Fibroblast of pulmonary artery (primary cell): ENCODE measurements around the gene LAIR2.

Experiments
- DNase-seq: peaks from one replicate; pipeline ENCODE4 v3.0.0-alpha.2; 2010; ENCODE audit warnings: low read depth
- H3K4me3 ChIP-seq: replicated peaks from 2 replicates; pipeline ENCODE4 v1.5.1; 2011; ENCODE audit warnings: low read depth, mild to moderate bottlenecking, control low read depth, low read length, moderate library complexity
- CTCF ChIP-seq: IDR thresholded peaks from 2 replicates; pipeline ENCODE4 v1.5.1; 2011; ENCODE audit warnings: mild to moderate bottlenecking, control low read depth, low read length, inconsistent platforms; ENCODE audit errors: missing control alignments

LAIR2 gene

GRCh38 chr19:54477650-54478049 lies 25.0 kb upstream of the LAIR2 start:
- DNase-seq = no peak
- no peak overlapping the region for H3K4me3 ChIP-seq
- peak; percentile 8 for TF ChIP-seq CTCF

- H3K4me3 ChIP-seq = no peak overlapping the region
- DNase-seq = peak; percentile 67
- TF ChIP-seq CTCF = peak; percentile 76
These were observed 23.9 kb upstream of the LAIR2 start for GRCh38 chr19:54478677-54479266.

GRCh38 chr19:54480051-54480450 lies 22.6 kb upstream of the LAIR2 start:
- DNase-seq = no peak
- no peak for TF ChIP-seq CTCF
- H3K4me3 ChIP-seq = no peak overlapping the region

- peak; percentile 63 for DNase-seq
These were observed 21.2 kb upstream of the LAIR2 start for GRCh38 chr19:54481326-54481930.

GRCh38 chr19:54482889-54483288 lies 19.7 kb upstream of the LAIR2 start:
- no peak for DNase-seq
- no peak overlapping the region for H3K4me3 ChIP-seq
- no peak for TF ChIP-seq CTCF

More at GRCh38 chr19:54481326-54481930, 21.2 kb upstream of the LAIR2 start:
- no peak overlapping the region for H3K4me3 ChIP-seq
- peak; percentile 84 for TF ChIP-seq CTCF

- H3K4me3 ChIP-seq = no peak overlapping the region
These were observed 18.2 kb upstream of the LAIR2 start for GRCh38 chr19:54484451-54484850.

More at GRCh38 chr19:54484451-54484850, 18.2 kb upstream of the LAIR2 start:
- no peak for DNase-seq
- no peak for TF ChIP-seq CTCF
